NCI-H2081 treated with DMSO at 0.1 percent for 48 hours (cell line): ENCODE data around the gene LYL1.

ENCODE experiments used
- DNase-seq: peaks from one replicate; lab custom pipeline; 2025; lab: John Stamatoyannopoulos, UW

The LYL1 gene

DNA sequence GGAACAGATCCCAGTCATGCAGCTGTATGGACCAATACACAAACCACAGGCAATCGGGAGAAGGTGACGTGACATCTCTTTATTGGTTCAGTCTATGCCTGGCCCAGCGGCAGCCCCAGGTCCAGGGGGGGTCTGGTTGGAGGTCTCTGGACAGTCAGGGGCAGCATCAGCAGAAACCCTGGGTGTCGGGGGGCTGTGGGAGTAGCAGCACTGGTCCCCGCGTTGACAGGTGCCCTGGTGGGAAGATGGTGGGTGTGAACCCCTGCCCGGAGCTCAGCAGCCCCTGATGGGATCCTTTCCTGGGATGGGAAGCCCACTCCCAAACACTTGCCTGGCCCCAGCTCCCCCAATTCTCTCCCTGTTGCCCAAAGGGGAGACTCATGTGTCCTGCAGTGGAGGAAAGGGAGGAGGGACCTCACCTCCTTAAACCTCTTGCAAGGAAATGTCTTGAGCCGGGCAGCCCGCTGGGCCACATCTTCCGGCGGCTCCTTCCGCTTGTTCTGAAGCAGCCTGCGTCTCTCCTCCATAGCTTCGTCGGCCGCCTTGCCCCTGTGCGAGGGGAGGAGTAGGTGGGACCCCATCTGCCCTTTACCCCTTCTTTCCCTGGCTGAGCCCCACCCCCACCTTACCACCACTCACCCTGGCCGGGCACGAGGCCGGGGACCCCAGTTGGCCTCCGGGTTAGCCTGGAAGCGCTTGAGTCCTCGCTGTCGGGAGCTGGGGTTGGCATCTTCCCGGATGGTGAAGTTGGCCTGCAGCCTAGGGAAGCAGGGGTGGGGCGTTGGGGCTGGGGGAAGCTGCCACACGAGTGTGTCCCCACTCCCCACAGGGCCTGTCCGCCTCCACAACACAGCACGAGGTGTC, 2.4 kb upstream of the LYL1 start:
- DNase-seq, result no peak

GRCh38 chr19:13104360-13104847, 1.7 kb upstream of the LYL1 start:
- DNase-seq, result no peak

- no peak for DNase-seq
Observed at GRCh38 chr19:13103581-13104359, 1.1 kb upstream of the LYL1 start.

- DNase-seq, result no peak
Observed at GRCh38 chr19:13102416-13102665, 317 bp downstream of the LYL1 start.

DNA sequence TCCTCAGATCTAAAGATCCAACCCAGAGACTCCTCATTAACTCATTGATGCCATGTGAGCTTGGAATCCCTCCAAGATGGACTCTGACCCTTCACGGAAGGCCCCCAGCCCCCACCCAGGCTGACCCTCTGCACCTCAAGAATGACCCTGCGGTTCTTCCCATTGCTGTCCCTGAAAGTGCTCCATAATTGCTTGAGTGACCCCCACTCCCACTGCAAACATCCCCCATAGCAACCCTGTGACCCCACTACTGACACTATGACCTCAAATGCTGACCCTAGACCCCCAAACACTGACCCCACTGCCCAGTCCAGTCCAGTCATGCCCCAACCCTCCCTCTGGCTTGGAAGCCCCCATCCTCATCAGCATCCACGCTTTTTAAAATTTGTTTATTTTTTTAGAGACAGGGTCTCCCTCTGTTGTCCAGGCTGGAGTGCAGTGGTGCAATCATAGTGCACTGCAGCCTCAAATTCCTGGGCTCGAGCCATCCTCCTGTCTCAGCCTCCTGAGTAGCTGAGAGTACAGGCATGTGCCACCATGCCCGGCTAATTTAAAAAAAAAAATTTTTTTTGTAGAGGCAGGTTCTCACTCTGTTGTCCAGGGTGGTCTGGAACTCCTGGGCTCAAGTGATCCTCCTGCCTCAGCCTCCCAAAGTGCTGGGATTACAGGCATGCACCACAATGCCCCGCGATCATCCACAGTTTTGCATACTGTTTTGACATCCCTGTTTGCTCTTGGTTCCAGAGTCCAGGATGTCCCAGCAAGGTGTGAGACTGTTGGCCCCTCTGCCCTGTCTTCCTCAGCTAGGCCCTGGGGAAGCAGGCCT, 855 bp downstream of the LYL1 start:
- DNase-seq, result no peak

DNA sequence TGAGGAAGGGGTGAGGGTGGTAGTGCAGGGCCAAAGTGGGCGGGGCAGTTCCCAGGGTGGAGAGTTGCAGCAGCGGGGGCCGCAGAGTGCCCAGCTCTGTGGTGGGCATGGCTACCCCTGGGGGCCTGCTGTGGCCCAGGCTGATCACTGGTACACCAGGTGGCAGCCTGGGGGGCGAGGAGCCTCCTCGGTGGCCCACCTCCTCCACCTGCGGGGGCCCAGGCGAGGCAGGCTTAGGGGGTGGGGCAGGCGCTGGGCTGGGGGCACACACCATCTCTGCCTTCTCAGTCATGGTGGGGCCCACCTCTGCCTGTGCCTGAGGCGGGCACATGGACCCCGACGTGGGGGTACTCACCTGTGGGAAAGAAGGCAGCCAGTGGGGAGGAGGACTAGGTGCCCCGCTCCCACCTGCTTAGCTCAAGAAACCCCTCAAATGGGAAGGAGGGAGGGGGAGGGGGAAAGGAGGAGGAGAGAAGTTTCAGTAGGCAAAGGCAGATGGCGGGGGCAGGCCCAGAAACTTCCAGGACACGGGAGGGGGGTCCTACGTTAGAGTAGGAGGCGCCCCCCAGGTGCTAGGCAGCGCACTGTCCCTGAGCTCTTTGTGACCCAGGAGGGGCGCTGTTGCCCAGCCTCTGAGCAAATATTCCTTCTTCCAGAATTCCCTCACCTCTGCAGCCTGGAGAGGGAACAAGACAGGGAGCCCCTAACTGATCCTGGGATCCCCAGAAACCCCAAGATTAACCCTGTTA, 1.6 kb downstream of the LYL1 start:
- no peak for DNase-seq

- no peak for DNase-seq
Observed at GRCh38 chr19:13100031-13100588, 2.5 kb downstream of the LYL1 start.

DNA sequence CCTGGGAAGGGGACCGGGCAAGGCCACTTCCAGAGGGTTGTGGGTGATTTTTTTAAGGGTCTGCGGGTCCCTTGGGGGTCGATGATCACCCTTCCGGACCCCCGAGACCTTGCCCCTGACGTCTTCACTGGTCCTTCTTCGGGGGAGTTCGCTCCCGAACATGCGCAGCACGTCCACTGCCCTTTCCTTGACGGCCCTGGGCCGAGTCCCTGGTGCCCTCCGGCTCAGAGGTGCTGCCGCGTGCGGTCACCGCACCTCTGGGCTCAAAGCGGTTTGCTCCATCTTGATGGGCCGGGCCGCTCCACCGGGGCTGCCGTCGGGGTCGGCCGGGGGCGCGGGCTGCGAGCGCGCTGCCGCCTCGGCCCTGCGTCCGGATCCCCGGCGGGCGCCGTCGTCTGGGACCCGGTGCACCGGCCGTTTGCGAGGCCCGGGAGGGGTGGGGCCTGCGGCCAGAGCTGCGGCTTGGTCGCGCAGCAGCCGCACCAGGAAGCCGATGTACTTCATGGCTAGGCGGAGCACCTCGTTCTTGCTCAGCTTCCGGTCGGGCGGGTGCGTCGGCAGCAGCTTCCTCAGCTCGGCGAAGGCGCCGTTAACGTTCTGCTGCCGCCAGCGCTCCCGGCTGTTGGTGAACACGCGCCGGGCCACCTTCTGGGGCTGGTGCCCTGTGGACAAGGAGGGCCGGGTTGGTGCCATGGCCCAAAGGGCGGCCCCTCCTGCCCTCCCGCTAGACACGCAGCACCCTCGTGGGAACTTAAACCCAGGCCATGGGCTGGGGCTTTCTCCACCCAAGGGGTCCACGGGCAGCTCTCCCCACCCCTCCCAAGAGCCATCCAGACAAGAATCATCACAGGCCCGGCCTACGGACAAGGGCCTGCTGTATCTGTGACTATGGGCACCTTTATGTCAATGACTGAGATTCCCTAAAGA, 3.3 kb downstream of the LYL1 start:
- no peak for DNase-seq

DNA sequence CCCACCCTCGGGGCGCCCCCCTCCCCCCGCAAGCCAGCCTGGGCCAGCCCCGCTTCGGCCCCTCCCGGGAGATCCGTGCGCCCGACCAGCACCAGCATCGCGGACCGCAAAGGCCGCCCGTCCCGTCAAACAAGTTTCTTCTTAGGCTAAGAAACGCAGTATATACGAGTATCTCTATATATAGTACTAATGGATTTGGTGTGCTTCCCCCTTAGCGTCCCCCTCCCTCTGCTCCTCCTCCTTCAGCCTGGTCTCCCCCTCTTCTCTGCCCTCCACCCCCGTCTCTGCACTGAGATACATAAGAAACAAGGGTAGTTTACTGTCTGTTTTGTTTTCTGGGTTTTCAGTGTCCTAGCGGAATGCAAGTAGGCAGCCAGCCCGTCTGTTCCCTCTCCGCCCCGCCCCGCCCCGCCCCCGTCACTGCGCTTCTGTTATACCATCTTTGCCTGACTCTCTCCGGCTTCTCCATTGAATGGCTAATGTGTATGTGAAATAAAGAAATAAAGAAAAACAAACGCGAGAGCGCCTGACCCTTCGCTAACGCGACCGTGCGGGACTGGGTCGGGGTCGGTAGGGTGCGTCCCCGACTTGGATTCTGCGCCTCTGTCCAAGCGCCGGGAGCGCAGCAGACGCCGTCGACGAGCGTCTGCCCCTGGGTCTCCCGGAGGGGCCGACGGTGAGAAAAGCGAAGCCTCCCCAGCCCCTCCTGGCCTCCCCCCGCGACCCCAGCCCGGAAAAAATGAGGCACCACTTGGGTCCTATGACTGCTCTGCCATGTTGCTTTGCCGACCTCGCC, 4.2 kb downstream of the LYL1 start:
- DNase-seq, result no peak

DNA sequence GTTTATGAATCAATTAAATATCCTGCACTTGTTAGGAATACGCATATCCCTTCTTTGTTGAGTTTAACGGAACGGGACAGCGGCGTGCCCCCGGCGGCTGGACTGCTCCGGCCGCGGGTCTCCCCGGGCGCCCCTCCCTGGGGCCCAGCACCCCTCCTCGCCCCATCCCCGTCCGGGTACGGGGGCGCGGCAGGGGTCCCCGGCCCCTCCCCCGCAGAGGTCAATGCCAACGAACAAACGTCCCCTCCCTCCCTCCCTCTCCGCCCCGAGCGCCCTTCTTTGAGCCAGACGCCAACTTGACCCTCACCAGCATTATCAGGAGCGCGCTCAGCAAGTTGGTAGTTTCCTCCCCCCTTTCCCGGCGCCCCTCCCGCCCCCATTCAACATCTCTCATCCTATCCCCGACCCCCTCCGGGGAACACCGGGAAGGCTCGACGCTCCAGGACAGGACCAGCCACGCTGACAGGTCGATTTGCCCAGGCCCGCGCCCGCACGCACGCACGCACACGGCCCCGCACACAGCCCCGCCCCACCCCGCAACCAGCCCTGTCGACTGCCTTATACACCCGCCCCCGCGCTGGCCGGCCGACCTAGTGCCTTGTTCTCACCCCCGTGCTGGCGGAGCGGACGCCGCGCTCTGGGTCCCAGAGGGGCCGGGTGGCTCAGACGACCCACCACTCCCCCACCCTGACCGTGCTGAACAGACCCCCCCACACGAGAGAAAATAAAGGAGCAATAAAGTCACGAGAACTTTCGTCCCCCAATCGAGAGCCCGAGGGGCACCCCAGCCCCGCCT, 5.0 kb downstream of the LYL1 start:
- no peak for DNase-seq

GRCh38 chr19:13097033-13097462, 5.6 kb downstream of the LYL1 start:
- no peak for DNase-seq

- no peak for DNase-seq
Observed at GRCh38 chr19:13095934-13096927, 6.4 kb downstream of the LYL1 start.

DNA sequence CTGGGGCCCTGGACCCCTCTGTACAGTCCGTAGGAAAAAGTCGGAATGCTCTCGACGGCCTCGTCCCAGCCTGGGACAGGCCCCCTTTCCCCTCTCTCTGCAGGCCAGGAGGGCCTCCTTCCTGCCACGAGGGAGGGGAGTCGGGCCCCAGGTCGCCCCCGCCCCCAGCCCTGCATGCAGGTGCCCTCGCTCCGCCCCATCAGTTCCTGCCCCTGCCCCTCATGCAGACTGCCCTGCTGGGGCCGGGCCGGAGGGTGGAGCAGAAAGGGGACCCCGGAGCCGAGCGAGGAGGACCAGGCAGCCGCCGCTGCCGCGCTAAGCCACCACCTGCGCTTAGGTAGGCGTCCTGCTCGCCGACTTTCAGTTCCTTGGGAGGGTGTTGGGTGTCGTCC, 7.3 kb downstream of the LYL1 start:
- no peak for DNase-seq

- DNase-seq, result no peak
Observed at GRCh38 chr19:13094771-13095392, 7.8 kb downstream of the LYL1 start.

GRCh38 chr19:13094106-13094504, 8.6 kb downstream of the LYL1 start:
- DNase-seq, result no peak

DNA sequence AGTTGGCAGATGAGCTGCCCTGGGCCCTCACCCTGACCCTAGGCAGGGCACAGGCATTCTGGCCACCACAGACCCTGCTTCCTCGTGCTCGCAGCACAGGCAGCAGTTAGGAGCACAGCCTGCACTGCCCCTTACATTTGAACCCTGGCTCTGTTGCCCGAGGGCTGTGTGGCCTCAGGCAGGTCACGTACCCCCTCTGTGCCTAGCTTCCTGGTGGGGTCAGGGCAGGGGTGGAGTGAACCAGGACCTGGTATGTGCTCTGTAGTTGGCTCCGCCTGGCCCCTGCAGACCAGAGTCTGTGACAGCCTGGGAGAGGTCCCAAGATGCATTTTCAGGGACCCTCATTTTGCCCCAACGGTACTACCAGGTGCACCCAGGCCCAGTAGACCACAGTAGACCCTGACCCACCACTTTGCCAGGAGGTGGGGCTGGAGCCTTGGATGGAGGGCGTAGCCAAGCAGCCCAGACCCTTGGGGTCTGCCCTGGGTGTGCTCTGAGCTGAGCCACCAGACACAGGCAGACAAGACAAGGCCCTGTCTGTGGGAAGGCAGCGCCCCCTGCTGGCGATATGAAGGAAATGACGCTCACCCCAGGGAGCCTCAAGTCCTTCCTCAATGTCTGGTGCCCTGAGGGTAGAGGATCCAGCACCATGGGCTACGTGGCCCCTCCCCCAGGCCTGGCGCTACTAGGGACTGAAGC, 9.1 kb downstream of the LYL1 start:
- DNase-seq, result peak; percentile 56
